Lower leg skin (tissue), 3 donors: ENCODE data around the gene CFC1.
"Not testable (repeated sequence)": the region's sequence is repeated elsewhere in the genome, so short reads cannot be mapped to it uniquely, and the experiment has no call there.

Source experiments
- CTCF ChIP-seq, 3 donors: fragments of 450-650 bp; IDR thresholded peaks; one replicate each; pipeline ENCODE4 v1.5.1; 2016; ENCODE audit warnings: antibody characterized with exemption in 3 of 3, mild to moderate bottlenecking in 3 of 3, moderate library complexity in 2 of 3
- POLR2A ChIP-seq, 2 donors: fragments of 450-650 bp; IDR thresholded peaks; one replicate each; pipeline ENCODE4 v1.6.1; 2016 to 2017; ENCODE audit warnings: antibody characterized with exemption in 2 of 2, mild to moderate bottlenecking in 1 of 2, moderate library complexity in 1 of 2

- not testable (repeated sequence) for TF ChIP-seq CTCF, POLR2A (IDR thresholded peaks at IDR 0.05)
Measured at GRCh38 chr2:130638973-130639372, 39.6 kb upstream of the CFC1 start.
